Measurements from ENCODE around the gene SARDH.
"Not testable (repeated sequence)": the region's sequence is repeated elsewhere in the genome, so short reads cannot be mapped to it uniquely, and the experiment has no call there.

Gene SARDH

DNA sequence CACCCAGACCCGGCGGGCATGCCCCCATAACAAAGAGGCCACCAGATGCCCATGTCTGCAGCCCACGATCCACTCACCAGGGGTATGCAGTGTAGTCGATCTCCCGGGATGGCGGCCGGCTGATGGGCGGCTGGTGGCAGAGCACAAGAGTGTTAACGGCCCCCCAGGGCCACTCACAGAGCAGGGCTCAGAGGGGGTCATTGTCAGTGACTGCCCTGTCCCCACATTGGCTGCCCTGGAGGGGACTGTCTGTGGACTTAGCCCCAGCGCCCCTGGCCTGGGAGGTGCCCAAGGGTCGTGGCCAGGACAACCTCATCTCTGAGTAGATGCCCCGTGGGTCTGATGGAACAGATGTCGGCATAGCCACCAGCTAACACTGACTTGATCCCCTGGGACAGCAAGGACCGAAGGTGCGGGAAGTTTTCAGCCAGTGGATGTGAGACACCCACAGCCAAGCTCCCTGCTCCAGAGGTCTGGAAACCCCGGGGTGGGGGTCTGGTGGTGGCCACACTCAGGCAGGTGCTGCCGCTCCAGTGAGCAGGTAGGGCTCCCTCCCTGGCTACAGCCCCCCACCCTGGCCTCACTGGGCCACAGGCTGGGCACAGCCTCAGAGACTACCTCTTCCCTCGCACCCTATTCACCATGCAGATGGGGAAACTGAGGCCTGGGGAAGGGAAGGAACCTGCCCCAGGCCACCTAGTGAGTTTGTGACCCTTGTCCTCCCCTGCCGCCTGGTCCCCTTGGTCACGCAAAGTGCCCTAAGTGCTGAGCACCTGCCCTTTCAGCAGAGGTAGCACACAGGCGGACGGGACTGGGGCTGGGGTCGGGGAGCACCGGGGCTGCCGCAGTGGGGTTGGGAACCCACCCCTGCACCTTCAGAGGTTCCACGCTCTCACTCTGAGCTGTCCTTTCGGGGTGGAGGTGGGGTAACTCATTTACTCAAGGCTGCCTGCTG, 38.1 kb upstream of the SARDH start:
- DNase-seq: no peak

- DNase-seq: no peak
Observed at GRCh38 chr9:133775291-133775690, 37.1 kb upstream of the SARDH start.

- no peak for DNase-seq
Observed at GRCh38 chr9:133774799-133775198, 36.6 kb upstream of the SARDH start.

DNA sequence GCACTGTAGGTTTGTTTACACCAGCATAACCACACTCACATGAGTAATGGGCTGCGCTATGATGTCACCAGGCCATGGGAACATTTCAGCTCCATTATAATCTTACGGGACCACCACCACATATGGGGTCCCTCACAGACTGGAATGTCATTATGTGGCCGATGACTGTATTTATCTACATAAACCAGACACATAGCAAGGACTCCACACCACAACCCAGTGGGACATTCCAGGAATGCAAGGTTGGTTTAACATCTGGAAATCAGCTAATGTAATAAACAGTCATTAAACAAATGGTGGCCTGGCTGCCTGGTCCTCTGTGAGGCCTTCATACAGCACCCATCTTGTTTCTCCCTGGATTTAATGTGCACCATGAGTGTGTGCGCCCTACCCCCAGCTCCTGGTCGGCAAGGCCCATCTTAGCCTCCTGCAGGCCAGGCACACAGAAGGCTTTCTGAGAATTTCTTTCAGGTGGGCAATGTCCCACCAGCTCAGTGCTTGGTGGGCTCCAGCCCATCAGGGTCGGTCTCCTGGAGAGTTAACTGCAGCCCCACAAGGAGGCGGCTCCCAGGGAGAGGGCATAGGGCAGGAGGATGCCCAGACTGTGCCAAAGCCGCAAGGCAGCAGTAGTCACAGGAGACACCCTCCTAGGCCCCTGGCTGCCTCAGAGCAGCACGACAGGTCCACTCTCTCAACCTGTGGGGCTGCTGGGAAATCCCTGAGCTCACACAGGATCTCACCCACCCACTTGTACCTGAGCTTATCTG, 35.9 kb upstream of the SARDH start:
- DNase-seq: no peak

- no peak for DNase-seq
Observed at GRCh38 chr9:133772581-133772980, 34.4 kb upstream of the SARDH start.

GRCh38 chr9:133771486-133772482, 33.6 kb upstream of the SARDH start:
- no peak for DNase-seq

DNA sequence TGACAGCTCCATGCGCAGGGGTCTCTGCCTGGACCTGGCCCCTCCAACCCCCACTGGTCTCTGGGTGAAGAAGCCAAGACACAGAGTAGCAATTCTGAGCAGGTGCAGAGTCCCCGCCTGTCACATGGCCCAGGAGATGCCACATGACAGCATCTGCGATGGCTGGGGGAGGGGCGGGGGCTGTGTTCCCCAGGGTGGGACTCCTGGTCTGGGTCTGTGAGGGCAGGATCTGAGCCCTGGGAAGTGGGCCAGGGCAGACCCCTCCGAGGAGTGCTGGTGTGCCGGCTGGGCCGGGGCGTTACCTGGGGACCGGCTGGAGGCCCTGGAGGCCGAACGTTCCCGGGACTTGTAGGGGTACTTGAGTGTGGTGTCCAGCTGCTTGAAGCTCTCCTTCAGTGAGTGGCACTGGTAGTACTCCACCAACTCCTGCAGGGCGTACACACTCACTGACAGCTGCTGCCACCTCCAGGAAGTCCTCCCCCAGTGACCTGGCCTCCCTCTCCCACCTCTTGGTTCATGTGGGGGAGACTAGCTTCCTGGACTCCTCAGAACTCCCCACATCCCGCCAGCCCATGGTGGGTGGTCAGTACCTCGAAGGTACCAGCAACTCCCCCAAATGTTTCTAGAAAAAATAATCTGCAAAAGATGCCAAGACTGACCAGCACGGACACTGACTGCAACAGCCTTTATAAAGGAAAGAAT, 32.1 kb upstream of the SARDH start:
- no peak for DNase-seq

DNA sequence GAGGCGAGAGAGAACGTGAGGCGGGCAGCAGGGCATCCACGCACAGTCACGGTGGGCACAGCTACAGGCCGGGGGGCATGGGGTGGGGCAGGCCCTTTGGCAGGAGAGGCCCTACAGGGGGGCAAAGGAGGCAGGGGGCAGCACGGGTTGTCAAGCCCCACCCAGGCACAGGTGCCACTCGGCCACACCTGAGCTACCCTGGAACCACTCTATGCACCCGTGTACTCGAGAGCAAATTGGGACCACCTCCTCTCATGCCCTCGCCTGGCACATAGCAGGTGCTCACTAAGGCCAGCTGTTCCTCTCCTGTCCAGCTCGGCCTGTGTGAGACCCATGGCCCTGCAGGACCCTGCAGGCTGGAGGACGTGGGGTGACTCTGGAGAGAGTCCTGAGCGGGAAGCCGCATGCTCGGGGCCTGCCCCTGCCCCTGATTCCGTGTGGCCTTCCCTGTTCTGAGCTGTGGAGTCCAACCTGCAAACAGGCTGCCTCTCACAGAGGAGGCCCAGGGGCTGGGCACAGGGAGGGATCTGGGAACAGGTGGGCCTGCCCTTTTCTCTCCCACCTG, 31.4 kb upstream of the SARDH start:
- DNase-seq: no peak

DNA sequence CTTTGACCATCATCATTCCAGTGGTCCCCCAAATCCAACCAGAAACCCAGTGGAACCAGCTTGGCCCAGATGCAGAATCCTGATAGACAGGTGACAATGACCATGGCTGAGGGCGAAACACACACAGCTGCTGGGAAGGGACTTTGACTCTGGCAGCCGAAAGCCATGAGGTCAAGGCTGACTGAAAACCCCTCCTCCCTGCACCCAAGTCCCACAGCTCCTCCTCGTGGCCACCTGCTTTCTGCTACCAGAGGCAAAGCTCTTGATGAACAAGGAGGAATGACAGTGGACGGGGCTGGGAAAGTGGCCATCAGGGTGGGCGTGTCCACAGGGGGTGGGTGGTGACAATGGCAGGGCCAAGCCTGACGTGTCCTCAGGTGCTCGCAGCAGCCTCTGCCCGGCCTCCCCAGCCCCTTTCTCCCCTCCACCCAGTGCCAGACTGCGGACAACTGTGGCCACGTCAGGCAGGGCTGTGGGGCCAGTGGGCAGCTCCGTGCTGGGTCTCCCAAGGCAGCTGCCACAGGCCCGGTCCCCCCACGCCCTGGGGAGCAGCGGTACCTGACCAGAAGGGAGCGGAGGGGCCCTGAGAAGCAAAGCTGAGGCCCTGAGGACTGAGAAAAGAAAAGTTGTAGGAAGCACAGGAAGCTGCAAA, 30.8 kb upstream of the SARDH start:
- no peak for DNase-seq

DNA sequence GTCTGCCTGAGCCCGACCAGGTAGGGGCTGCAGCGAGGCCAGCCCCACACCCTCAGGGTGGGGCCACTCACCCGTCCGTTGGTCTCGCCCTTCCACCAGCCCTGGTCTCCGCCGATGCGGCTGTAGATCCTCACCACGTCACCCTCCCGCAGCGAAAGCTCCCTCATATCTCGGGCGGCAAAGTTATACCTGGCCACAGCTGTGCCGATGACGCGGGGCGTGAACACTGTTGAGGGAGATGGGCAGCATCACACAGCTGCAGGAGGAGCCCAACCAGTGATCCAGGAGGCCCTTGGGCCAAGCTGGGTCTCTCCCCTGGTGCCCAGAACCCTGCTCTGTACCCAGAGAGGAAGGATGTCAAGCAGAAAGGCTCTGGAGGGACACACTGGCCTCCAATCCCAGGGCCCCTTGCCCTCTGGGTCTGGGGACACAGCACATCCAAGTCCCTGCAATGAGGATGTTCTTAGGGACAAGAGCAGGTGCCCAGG, 30.3 kb upstream of the SARDH start:
- no peak for DNase-seq

- no peak for DNase-seq
Observed at GRCh38 chr9:133767625-133768024, 29.5 kb upstream of the SARDH start.

GRCh38 chr9:133767008-133767407, 28.9 kb upstream of the SARDH start:
- DNase-seq: no peak

GRCh38 chr9:133766234-133766633, 28.1 kb upstream of the SARDH start:
- not testable (repeated sequence) for DNase-seq

GRCh38 chr9:133763272-133764183, 25.4 kb upstream of the SARDH start:
- DNase-seq: peak; percentile 42

- DNase-seq: no peak
Observed at GRCh38 chr9:133762488-133763271, 24.5 kb upstream of the SARDH start.

DNA sequence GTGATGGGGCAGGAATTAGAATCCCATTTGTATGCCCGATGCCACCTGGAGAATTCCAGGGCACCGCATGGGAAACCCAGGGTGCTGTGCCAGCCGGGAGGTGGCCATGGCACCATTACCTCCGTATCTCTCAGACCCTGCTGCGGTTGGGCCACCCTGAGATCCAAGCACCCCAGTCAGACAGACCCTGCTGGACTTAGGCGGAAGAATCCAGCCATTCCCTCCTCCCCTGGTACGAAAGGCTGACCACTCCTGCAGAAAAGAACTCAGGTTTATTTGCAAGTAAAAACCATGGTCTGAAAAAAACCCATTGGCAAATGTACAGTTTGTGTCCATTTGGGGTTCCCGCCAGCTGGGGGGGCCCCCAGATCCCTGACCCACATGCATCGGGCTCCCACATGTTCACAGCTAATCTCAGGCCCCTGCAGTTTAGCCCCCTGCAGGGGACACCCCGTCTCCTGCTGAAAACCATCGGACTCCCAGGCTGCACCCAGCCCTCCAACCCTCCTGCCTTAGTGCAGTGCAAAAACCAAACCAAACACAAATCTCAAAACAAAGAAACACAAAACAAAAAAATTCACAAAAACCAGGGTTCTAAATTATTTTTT, 23.6 kb upstream of the SARDH start:
- DNase-seq: no peak

DNA sequence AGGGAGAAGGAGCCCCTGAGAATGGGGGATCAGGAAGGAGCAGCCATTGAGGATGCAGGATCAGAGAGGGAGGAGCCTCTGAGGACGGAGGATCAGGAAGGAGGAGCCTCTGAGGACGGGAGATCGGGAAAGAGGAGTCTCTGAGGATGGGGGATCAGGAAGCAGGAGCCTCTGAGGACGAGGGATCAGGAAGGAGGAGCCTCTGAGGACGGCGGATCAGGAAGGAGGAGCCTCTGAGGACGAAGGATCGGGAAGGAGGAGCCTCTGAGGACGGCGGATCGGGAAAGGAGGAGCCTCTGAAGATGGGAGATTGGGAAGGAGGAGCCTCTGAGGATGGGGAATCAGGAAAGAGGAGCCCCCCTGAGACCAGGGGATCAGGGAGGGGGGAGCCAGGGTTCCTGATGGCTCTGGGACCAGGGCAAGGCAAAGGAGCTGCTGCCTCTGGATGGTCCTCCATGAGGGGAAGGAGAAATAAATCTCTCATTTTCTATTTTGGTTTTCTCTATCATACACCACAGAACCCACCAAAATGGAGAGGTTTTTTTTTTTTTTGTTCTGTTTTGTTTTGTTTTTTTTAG, 22.6 kb upstream of the SARDH start:
- no peak for DNase-seq

DNA sequence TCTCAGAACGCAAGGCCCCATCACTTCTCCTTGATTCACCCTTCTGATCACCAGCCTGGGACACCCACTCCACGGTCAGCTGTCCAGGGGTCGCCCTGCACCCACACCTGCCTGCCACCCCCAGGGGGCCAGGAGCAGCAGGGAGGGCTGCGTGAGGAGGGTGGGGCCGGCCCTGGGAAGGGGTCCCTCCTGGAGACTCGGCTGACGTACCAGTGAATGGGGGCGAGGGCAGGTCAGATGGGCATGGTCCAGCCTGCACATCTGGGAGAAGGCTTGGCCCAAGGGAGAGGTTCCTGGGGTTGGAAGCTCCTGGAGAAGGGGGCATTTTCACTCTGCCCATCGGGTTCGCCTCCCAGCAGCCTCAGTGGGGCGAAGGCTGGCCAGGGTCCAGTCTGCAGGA, 21.8 kb upstream of the SARDH start:
- no peak for DNase-seq
